Heart right ventricle (tissue), 16 donors: ENCODE results near the gene TUBA3C. TPM values are rescaled to one million over a fixed set of nuclear protein-coding genes. Genes with fewer than 3 reads are reported as not detected.
"Not testable (repeated sequence)": the region's sequence is repeated elsewhere in the genome, so short reads cannot be mapped to it uniquely, and the experiment has no call there.

Experiments
- ATAC-seq, 8 donors: fragments of 200-7000 bp; cut with Tn5 transposase; one replicate each; pipeline ENCODE4 v1.9.1; 2020; ENCODE audit warnings: mild to moderate bottlenecking in 8 of 8, moderate library complexity in 8 of 8, moderate number of reproducible peaks in 1 of 8
- DNase-seq, 2 donors: peaks; one replicate each; pipeline ENCODE4 v3.0.0-alpha.2; 2020
- H3K27ac ChIP-seq, 10 donors: fragments of 200-600 bp; sonication (generic) in 2 of 10; one replicate each; pipeline versions ENCODE4 v1.5.0 to v1.8.0; 2020 to 2022; ENCODE audit warnings: mild to moderate bottlenecking in 3 of 10
- H3K27me3 ChIP-seq, 7 donors: fragments of 200-600 bp; one replicate each; pipeline ENCODE4 v1.8.0; 2021 to 2022; ENCODE audit warnings: mild to moderate bottlenecking in 2 of 7
- H3K36me3 ChIP-seq, 9 donors: fragments of 200-600 bp; sonication (generic) in 1 of 9; one replicate each; pipeline versions ENCODE4 v1.5.0 to v1.8.0; 2020 to 2022; ENCODE audit warnings: mild to moderate bottlenecking in 2 of 9
- H3K4me1 ChIP-seq, 9 donors: fragments of 200-600 bp; sonication (generic) in 1 of 9; one replicate each; pipeline versions ENCODE4 v1.5.0 to v1.8.0; 2020 to 2022; ENCODE audit warnings: mild to moderate bottlenecking in 4 of 9
- H3K4me3 ChIP-seq, 10 donors: fragments of 200-600 bp; sonication (generic) in 2 of 10; one replicate each; pipeline versions ENCODE4 v1.5.0 to v1.8.0; 2020 to 2022; ENCODE audit warnings: mild to moderate bottlenecking in 7 of 10, moderate library complexity in 2 of 10
- H3K9me3 ChIP-seq, 11 donors: fragments of 200-600 bp in 10 of 11; sonication (generic) in 2 of 11; one replicate each; pipeline versions ENCODE4 v1.5.0 to v1.8.0; 2013 to 2022; ENCODE audit warnings: mild to moderate bottlenecking in 2 of 11, control low read depth in 1 of 11, moderate library complexity in 1 of 11
- WGBS, 2 donors: extraction: QIAGEN DNeasy Blood & Tissue Kit; methylation state at CpG; one replicate each; pipeline ENCODE4 v1.1.7; 2013; ENCODE audit warnings: inconsistent platforms in 1 of 2; 5-methylcytosine and 5-hydroxymethylcytosine counted together
- intact Hi-C, 10 donors: fragments of 100-400 bp; cut with DNase I; formaldehyde crosslinking; loops; one replicate each; pipeline versions ENCODE4 v1.11.1 to v1.14.2; 2022
- polyA plus RNA-seq, 2 donors: library from polyadenylated mRNA; stranded (reverse); fragments of 200-250 nt; gene quantifications; one replicate each; pipeline ENCODE4 v1.2.3, GENCODE V29; 2013
- total RNA-seq, 10 donors: library from RNA; stranded (reverse); fragmentation: NEBNext Ultra II Directional in 3 of 10; extraction: Animal tissue kit (Norgen Biotek cat#: 25700) in 3 of 10; gene quantifications; one replicate each; pipeline versions ENCODE4 v1.2.1 to v1.2.4, GENCODE V29; 2021 to 2023
- TF ChIP-seq, protein P1 (sequence below), 9 donors: fragments of 200-600 bp; sonication (generic) in 2 of 9; IDR thresholded peaks; one replicate each; pipeline versions ENCODE4 v1.5.0 to v1.8.0; 2021 to 2022; ENCODE audit warnings: antibody characterized with exemption in 9 of 9, mild to moderate bottlenecking in 5 of 9, moderate library complexity in 1 of 9
- donor health status: Arrhythmogenic right ventricular cardiomyopathy.
- donor health status: ischemic (EF 13 %, LVEDD 7.1; RV severe dilation, severe dysfunction).
- donor health status: healthy with polysubstance abuse.
- donor health status: DM: no; HTN: yes; CAD: no.
- donor health status: DM: no; HTN: no; CAD: no.
- donor health status: ischemic (EF 25% LVEDD 6.9; RV normal size, moderate dysfunction).
- donor health status: ischemic (EF 25% LVEDD 5.7; RV mildly dilated, moderate dysfunction).
- donor health status: healthy.
- donor health status: DM: yes; HTN: yes; CAD: no.
- donor health status: Ischemic cardiomyopathy.
- donor health status: ischemic (EF 35%, LVEDD 5.7; RV mildly dilated, moderate dysfunction).
- donor health status: nonischemic (EF 11% LVEDD 7.7; RV severe dilation, severe dysfunction).
- donor health status: DM: yes; HTN: yes; CAD: no.
- donor health status: PGD.
- donor health status: ischemic (EF 29% LVEDD 5.4; RV normal size, mild dysfunction).
- donor health status: nonischemic (EF 23%, LVEDD 6.1; RV moderate dilation, normal function).

Gene TUBA3C
- total and polyA plus RNA-seq, 12 donors: 0.06 to 0.20 TPM; not detected in 10

GRCh38 chr13:19181021-19181620, 503 bp downstream of the TUBA3C start:
- no peaks in the 10 kb centered on the region for H3K36me3 ChIP-seq
- H3K4me3 ChIP-seq: no peak overlapping the region
- DNase-seq (no peak), ATAC-seq (no peak)
- H3K4me1 ChIP-seq: no peaks in the 10 kb centered on the region
- WGBS, 2 donors: 91% methylated on average over 24 of the region's 24 CpGs
- TF ChIP-seq, protein P1, sequence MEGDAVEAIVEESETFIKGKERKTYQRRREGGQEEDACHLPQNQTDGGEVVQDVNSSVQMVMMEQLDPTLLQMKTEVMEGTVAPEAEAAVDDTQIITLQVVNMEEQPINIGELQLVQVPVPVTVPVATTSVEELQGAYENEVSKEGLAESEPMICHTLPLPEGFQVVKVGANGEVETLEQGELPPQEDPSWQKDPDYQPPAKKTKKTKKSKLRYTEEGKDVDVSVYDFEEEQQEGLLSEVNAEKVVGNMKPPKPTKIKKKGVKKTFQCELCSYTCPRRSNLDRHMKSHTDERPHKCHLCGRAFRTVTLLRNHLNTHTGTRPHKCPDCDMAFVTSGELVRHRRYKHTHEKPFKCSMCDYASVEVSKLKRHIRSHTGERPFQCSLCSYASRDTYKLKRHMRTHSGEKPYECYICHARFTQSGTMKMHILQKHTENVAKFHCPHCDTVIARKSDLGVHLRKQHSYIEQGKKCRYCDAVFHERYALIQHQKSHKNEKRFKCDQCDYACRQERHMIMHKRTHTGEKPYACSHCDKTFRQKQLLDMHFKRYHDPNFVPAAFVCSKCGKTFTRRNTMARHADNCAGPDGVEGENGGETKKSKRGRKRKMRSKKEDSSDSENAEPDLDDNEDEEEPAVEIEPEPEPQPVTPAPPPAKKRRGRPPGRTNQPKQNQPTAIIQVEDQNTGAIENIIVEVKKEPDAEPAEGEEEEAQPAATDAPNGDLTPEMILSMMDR (IDR thresholded peaks at IDR 0.05): no peak
- peaks cover 0 to 7% (median 0%) of the 10 kb centered on the region in 7 donors for H3K27me3 ChIP-seq
- H3K27ac ChIP-seq: no peak overlapping the region
- intact Hi-C loops: no loop called here
- H3K9me3 ChIP-seq: peaks cover 0 to 27% (median 0%) of the 10 kb centered on the region in 11 donors

DNA sequence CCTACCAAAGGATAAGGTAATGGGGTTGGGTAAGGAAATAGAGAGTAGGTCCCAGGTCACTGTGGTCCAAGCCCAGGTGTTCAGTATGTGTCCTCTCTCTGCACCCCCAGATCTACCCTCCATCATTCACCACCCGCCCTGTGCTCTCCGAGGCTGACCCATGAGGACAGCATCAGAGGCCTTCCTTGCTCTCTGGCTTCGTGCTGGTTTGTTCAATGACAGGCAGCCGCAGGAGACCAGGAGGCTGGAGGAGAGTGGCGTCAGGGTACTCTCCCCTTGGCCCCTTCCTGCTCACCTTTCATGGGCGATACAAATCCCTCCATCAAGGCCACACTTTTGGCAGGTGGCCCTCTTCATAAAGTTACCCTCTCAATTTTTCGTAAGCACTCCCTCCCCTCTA, 1.7 kb downstream of the TUBA3C start:
- H3K4me3 ChIP-seq: no peak overlapping the region
- H3K9me3 ChIP-seq: peaks cover 0 to 31% (median 0%) of the 10 kb centered on the region in 11 donors
- peaks cover 0 to 7% (median 0%) of the 10 kb centered on the region in 7 donors for H3K27me3 ChIP-seq
- no peak for ATAC-seq
- intact Hi-C loops: no loop called here
- H3K4me1 ChIP-seq: no peaks in the 10 kb centered on the region
- 72 to 80% methylated on average over 7 of the region's 7 CpGs for WGBS, 2 donors
- TF ChIP-seq, protein P1 (IDR thresholded peaks at IDR 0.05): no peak
- H3K27ac ChIP-seq: no peak overlapping the region
- H3K36me3 ChIP-seq: no peaks in the 10 kb centered on the region
- DNase-seq: no peak

- intact Hi-C loops: no loop called here
- peaks cover 0 to 8% (median 0%) of the 10 kb centered on the region in 7 donors for H3K27me3 ChIP-seq
- H3K9me3 ChIP-seq: peaks cover 0 to 31% (median 0%) of the 10 kb centered on the region in 11 donors
- H3K36me3 ChIP-seq: no peaks in the 10 kb centered on the region
- no peaks in the 10 kb centered on the region for H3K4me1 ChIP-seq
- no peak for DNase-seq
- H3K27ac ChIP-seq: no peak overlapping the region
- TF ChIP-seq, protein P1 (IDR thresholded peaks at IDR 0.05): no peak
- 66 to 72% methylated on average over 15 of the region's 15 CpGs for WGBS, 2 donors
- H3K4me3 ChIP-seq: no peak overlapping the region
- ATAC-seq: peak in 7 of 8 donors; percentile 52 to 89 (median 71)
Observed at GRCh38 chr13:19178901-19179593, 2.6 kb downstream of the TUBA3C start.

GRCh38 chr13:19176981-19177776, 4.4 kb downstream of the TUBA3C start:
- H3K27ac ChIP-seq, H3K4me1 ChIP-seq, H3K4me3 ChIP-seq, intact Hi-C loops, H3K36me3 ChIP-seq, DNase-seq, ATAC-seq: not testable (repeated sequence)
- H3K27me3 ChIP-seq: peaks cover 0 to 12% (median 0%) of the 10 kb centered on the region in 7 donors
- WGBS, 2 donors: 81% methylated on average over 36 of the region's 36 CpGs
- peaks cover 0 to 31% (median 0%) of the 10 kb centered on the region in 11 donors for H3K9me3 ChIP-seq
